SK-N-SH (cell line): ENCODE results near the gene LBR.
"Not testable (repeated sequence)": the region's sequence is repeated elsewhere in the genome, so short reads cannot be mapped to it uniquely, and the experiment has no call there.

ENCODE experiments used
- CTCF ChIP-seq: fragments of 200-600 bp; sonication (generic); IDR thresholded peaks from 2 replicates; pipeline ENCODE4 v1.6.1; 2017; ENCODE audit warnings: antibody characterized with exemption, mild to moderate bottlenecking, moderate library complexity
- ELF1 ChIP-seq: IDR thresholded peaks from 2 replicates; pipeline ENCODE4 v1.4.0; 2012
- EP300 ChIP-seq, 2 experiments: IDR thresholded peaks; 2 replicates each; pipeline versions ENCODE4 v1.4.0 to v1.6.1; 2012; ENCODE audit warnings: borderline replicate concordance in 1 of 2, low read depth in 1 of 2, low read length in 1 of 2
- MXI1 ChIP-seq: IDR thresholded peaks from 2 replicates; pipeline ENCODE4 v1.6.1; 2012; ENCODE audit warnings: mild to moderate bottlenecking, low read depth, low read length, improper control_type of control experiment
- POLR2AphosphoS5 ChIP-seq: IDR thresholded peaks from 2 replicates; pipeline ENCODE4 v1.6.1; 2012; ENCODE audit warnings: low read depth, low read length
- RAD21 ChIP-seq: IDR thresholded peaks from 2 replicates; pipeline ENCODE4 v1.6.1; 2012; ENCODE audit warnings: mild to moderate bottlenecking, low read length
- ZBTB33 ChIP-seq: IDR thresholded peaks from 2 replicates; pipeline ENCODE4 v1.4.0; 2012; ENCODE audit warnings: low read depth, borderline replicate concordance
- TF ChIP-seq, protein P1 (sequence below): IDR thresholded peaks from 2 replicates; pipeline ENCODE4 v1.4.0; 2012; ENCODE audit warnings: low read depth
- TF ChIP-seq, protein P2 (sequence below): IDR thresholded peaks from 2 replicates; pipeline ENCODE4 v1.4.0; 2012; ENCODE audit warnings: low read depth, borderline replicate concordance

DNA sequence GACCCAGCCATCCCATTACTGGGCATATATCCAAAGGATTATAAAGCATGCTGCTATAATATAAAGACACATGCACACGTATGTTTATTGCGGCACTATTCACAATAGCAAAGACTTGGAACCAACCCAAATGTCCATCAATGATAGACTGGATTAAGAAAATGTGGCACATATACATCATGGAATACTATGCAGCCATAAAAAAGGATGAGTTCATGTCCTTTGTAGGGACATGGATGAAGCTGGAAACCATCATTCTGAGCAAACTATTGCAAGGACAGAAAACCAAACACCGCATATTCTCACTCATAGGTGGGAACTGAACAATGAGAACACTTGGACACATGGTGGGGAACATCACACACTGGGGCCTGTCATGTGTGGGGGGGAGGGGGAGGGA is 41.0 kb downstream of the LBR start:
- not testable (repeated sequence) for TF ChIP-seq CTCF; EP300 (IDR thresholded peaks at IDR 0.05; ENCODE audit: borderline replicate concordance in 1 of 2, low read depth in 1 of 2, low read length in 1 of 2); POLR2AphosphoS5; ELF1; MXI1; ZBTB33; RAD21
- TF ChIP-seq, protein P1, sequence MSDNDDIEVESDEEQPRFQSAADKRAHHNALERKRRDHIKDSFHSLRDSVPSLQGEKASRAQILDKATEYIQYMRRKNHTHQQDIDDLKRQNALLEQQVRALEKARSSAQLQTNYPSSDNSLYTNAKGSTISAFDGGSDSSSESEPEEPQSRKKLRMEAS: not testable (repeated sequence)
- TF ChIP-seq, protein P2, sequence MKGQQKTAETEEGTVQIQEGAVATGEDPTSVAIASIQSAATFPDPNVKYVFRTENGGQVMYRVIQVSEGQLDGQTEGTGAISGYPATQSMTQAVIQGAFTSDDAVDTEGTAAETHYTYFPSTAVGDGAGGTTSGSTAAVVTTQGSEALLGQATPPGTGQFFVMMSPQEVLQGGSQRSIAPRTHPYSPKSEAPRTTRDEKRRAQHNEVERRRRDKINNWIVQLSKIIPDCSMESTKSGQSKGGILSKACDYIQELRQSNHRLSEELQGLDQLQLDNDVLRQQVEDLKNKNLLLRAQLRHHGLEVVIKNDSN: not testable (repeated sequence)
